OCI-LY7 (cell line): ENCODE results near the gene TVP23A.

Experiments
- CTCF ChIP-seq: fragments of 200-600 bp; sonication (generic); conservative IDR thresholded peaks from 2 replicates; pipeline ENCODE4 v1.5.1; 2014; ENCODE audit warnings: mild to moderate bottlenecking, antibody characterized with exemption, low read length, moderate library complexity, mixed read lengths
- EZH2phosphoT487 ChIP-seq: fragments of 200-600 bp; sonication (generic); IDR thresholded peaks from 2 replicates; pipeline ENCODE4 v1.6.1; 2018; ENCODE audit warnings: low read depth, borderline replicate concordance, mild to moderate bottlenecking, mixed run types, antibody characterized with exemption, low read length, moderate library complexity, mixed read lengths

- TF ChIP-seq CTCF (no peak), EZH2phosphoT487 (no peak)
Observed at GRCh38 chr16:10741844-10742243, 76.8 kb downstream of the TVP23A start.
